Measurements from ENCODE around the gene BRD9. TPM values are rescaled to one million over a fixed set of nuclear protein-coding genes. Genes with fewer than 3 reads are reported as not detected.

Gene BRD9
- total RNA-seq = 30.5 and 43.3 TPM in 2 replicates

DNA sequence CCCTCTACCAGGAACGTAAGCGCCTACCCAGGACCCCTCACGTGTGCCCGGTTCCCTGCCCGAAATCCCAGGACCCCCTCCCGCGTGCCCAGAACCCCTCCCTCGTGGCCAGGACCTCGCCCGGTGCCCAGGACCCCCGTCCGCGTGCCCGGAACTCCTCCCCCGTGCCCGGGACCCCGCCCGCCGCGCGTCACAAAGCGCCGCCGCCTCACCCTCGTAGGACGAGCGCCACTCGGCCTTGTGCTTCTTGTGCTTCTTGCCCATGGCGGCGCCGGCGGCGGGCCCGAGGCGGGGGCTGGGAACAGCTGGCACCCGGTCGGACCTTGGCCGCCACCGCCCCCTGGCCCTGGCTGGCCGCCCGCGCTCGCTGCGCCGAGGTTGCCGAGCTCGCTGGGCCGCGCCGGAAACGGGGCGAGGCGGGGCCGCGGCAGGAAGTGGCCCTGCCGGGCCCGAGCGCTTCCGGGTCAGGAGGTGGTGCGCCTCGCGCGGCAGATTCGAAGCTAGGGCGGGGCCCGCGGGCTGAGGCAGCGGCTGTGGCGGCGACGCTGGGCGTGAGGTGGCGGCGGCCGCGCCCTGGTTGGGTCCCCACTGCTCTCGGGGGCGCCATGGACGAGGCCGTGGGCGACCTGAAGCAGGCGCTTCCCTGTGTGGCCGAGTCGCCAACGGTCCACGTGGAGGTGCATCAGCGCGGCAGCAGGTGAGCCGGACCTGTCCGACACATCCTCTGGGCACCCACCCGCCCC is at the start of gene BRD9, which contains the start of gene TRIP13:
Gene BRD9 (minus strand): TSS at position 408 of the 743 bp plus-strand sequence. CDS start 144 bp downstream, at position 264.
Gene TRIP13 (plus strand): TSS at position 491 of the 743 bp plus-strand sequence. CDS start 115 bp downstream, at position 606.

DNA sequence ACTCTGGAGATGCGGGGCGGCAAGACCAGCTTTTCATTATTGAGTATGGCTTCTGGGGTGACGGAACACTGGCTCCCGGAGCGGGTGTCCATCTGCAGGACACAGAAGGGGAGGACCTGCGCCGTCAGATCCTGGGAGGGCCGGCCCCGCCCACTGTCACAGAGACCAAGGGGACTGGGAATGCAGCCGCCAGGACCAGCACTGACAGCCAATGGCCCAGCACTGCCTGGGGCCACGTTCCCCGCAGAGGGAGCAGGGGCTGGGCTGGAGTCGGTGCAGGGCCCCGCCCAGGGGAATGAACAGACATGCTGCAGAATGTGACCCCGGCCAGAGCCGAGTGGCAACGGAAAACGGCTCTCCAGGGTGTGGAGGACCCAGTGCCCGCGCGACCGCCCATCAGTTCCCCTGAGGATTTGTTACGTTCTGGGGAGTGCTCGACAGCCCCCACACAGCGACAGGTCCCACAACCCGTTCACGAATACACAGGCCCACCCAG is 42.0 kb downstream of the BRD9 start, which contains the start of gene ZDHHC11:
Gene ZDHHC11 (minus strand): TSS at position 476 of the 496 bp plus-strand sequence. CDS start 384 bp downstream, at position 92.

Other genes starting within 250 kb of the BRD9 start
- 0.33 and 0.43 TPM in 2 replicates for gene TPPP, start 199.4 kb downstream of the BRD9 start, total RNA-seq
- 0.07 TPM in 1 of 2 replicates, not detected in the other for gene ZDHHC11B, start 108.1 kb downstream of the BRD9 start, total RNA-seq
- 2.9 and 10.4 TPM in 2 replicates for gene ZDHHC11, start 41.8 kb downstream of the BRD9 start, total RNA-seq
- 6.4 and 8.2 TPM in 2 replicates for gene TRIP13, start 83 bp upstream of the BRD9 start, total RNA-seq
- gene NKD2, start 116.0 kb upstream of the BRD9 start, total RNA-seq = 0.50 and 3.5 TPM in 2 replicates
- 20.9 and 30.8 TPM in 2 replicates for gene SLC12A7, start 219.3 kb upstream of the BRD9 start, total RNA-seq